Smooth muscle cell (in vitro differentiated cells): ENCODE results near the gene CTNNA3. TPM values are rescaled to one million over a fixed set of nuclear protein-coding genes. Genes with fewer than 3 reads are reported as not detected.

Source experiments
- DNase-seq: peaks from one replicate; lab custom pipeline; 2025; ENCODE audit not compliant: unreplicated experiment; lab: John Stamatoyannopoulos, UW
- H2AFZ ChIP-seq: fragments of 200-600 bp; sonication (generic); 2 replicates; pipeline ENCODE4 v1.6.0; 2016; ENCODE audit warnings: antibody characterized with exemption, low read depth, mild to moderate bottlenecking
- H3F3A ChIP-seq: fragments of 200-600 bp; sonication (generic); 2 replicates; pipeline ENCODE4 v1.6.0; 2017; ENCODE audit warnings: antibody characterized with exemption, low read depth
- H3K27ac ChIP-seq: fragments of 200-600 bp; sonication (generic); 2 replicates; pipeline ENCODE4 v1.5.1; 2016; ENCODE audit warnings: low read depth, mild to moderate bottlenecking
- H3K27me3 ChIP-seq: fragments of 200-600 bp; sonication (generic); 2 replicates; pipeline ENCODE4 v1.6.1; 2016; ENCODE audit warnings: low read depth, mild to moderate bottlenecking
- H3K36me3 ChIP-seq: fragments of 200-600 bp; sonication (generic); 2 replicates; pipeline ENCODE4 v1.5.1; 2016; ENCODE audit warnings: low read depth
- H3K4me1 ChIP-seq: fragments of 200-600 bp; sonication (generic); 2 replicates; pipeline ENCODE4 v1.5.1; 2016; ENCODE audit warnings: low read depth
- H3K4me2 ChIP-seq: fragments of 200-600 bp; sonication (generic); 2 replicates; pipeline ENCODE4 v1.6.0; 2016; ENCODE audit warnings: mild to moderate bottlenecking
- H3K4me3 ChIP-seq: fragments of 200-600 bp; sonication (generic); 2 replicates; pipeline ENCODE4 v1.5.1; 2016; ENCODE audit warnings: mild to moderate bottlenecking
- H3K79me2 ChIP-seq: fragments of 200-600 bp; sonication (generic); 2 replicates; pipeline ENCODE4 v1.6.0; 2016; ENCODE audit warnings: low read depth, mild to moderate bottlenecking
- H3K9ac ChIP-seq: fragments of 200-600 bp; sonication (generic); 2 replicates; pipeline ENCODE4 v1.6.0; 2016; ENCODE audit warnings: low read depth
- H3K9me3 ChIP-seq: fragments of 200-600 bp; sonication (generic); replicated peaks from 2 replicates; pipeline ENCODE4 v1.5.1; 2016; ENCODE audit warnings: low read depth
- H4K20me1 ChIP-seq: fragments of 200-600 bp; sonication (generic); 2 replicates; pipeline ENCODE4 v1.6.0; 2016; ENCODE audit warnings: low read depth
- WGBS: methylation state at CpG from one replicate; pipeline ENCODE4 v1.1.7; 2016; ENCODE audit warnings: low lambda C conversion rate; 5-methylcytosine and 5-hydroxymethylcytosine counted together
- polyA plus RNA-seq: library from polyadenylated mRNA; unstranded; fragments of >200 nt; fragmentation: Nextera tagmentation; extraction: Ambion mirVana; gene quantifications from 2 replicates; pipeline ENCODE4 v1.2.1, GENCODE V29; 2016
- total RNA-seq: library from RNA; depleted of rRNA; stranded (reverse); fragments of >200 nt; gene quantifications from 2 replicates; pipeline ENCODE4 v1.2.3, GENCODE V29; 2014
- TF ChIP-seq, protein P1 (sequence below): fragments of 200-600 bp; sonication (generic); IDR thresholded peaks from 2 replicates; pipeline ENCODE4 v1.5.1; 2017; ENCODE audit warnings: borderline replicate concordance, mild to moderate bottlenecking, antibody characterized with exemption; ENCODE audit not compliant: insufficient read depth, poor library complexity, severe bottlenecking

The CTNNA3 gene
- total and polyA plus RNA-seq, 2 experiments from 2014 or later: 1.3 TPM; not detected in 1

GRCh38 chr10:66295602-66296001, 1400.4 kb downstream of the CTNNA3 start:
- Histone ChIP-seq H3K79me2 (no peaks in the 10 kb centered on the region), H4K20me1 (no peaks in the 10 kb centered on the region), H3K4me1 (no peaks in the 10 kb centered on the region), H3K9ac (no peak overlapping the region), H3K4me3 (no peak overlapping the region), H3K9me3 (no peaks in the 10 kb centered on the region), H3K27ac (no peak overlapping the region), H3K36me3 (no peaks in the 10 kb centered on the region), H3K4me2 (no peak overlapping the region), H2AFZ (no peak overlapping the region), H3F3A (no peaks in the 10 kb centered on the region), H3K27me3 (no peaks in the 10 kb centered on the region)
- WGBS: 44% methylated on average over 3 of the region's 3 CpGs
- TF ChIP-seq, protein P1, sequence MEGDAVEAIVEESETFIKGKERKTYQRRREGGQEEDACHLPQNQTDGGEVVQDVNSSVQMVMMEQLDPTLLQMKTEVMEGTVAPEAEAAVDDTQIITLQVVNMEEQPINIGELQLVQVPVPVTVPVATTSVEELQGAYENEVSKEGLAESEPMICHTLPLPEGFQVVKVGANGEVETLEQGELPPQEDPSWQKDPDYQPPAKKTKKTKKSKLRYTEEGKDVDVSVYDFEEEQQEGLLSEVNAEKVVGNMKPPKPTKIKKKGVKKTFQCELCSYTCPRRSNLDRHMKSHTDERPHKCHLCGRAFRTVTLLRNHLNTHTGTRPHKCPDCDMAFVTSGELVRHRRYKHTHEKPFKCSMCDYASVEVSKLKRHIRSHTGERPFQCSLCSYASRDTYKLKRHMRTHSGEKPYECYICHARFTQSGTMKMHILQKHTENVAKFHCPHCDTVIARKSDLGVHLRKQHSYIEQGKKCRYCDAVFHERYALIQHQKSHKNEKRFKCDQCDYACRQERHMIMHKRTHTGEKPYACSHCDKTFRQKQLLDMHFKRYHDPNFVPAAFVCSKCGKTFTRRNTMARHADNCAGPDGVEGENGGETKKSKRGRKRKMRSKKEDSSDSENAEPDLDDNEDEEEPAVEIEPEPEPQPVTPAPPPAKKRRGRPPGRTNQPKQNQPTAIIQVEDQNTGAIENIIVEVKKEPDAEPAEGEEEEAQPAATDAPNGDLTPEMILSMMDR: no peak
- DNase-seq: no peak

DNA sequence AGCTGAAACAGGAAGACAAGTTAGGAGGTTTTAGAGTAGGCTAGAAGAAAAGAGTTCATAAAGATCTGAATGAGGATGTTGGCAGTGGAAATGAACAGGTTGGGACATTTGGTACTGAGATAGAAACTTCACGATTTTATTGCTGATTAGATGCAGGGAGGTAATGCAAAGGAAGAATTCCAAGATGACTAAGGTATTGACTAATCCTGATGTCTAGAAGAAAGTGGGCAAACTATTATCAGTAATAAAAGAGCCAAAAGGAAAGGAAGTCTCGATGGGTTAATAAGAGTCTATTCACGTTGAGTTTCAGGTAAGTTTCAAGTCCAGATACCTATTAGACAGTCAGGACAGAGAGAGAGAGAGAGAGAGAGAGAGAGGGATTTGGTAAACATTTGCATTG, 1401.5 kb downstream of the CTNNA3 start:
- Histone ChIP-seq H3K4me3 (no peak overlapping the region), H3K36me3 (no peaks in the 10 kb centered on the region), H3K9me3 (no peaks in the 10 kb centered on the region), H2AFZ (no peak overlapping the region), H3K9ac (no peak overlapping the region), H3K27me3 (no peaks in the 10 kb centered on the region), H3K4me2 (no peak overlapping the region), H4K20me1 (no peaks in the 10 kb centered on the region), H3K4me1 (no peaks in the 10 kb centered on the region), H3K79me2 (no peaks in the 10 kb centered on the region), H3F3A (no peaks in the 10 kb centered on the region), H3K27ac (no peak overlapping the region)
- TF ChIP-seq, protein P1: no peak
- no peak for DNase-seq
- WGBS: 94% methylated on average over 3 of the region's 3 CpGs

DNA sequence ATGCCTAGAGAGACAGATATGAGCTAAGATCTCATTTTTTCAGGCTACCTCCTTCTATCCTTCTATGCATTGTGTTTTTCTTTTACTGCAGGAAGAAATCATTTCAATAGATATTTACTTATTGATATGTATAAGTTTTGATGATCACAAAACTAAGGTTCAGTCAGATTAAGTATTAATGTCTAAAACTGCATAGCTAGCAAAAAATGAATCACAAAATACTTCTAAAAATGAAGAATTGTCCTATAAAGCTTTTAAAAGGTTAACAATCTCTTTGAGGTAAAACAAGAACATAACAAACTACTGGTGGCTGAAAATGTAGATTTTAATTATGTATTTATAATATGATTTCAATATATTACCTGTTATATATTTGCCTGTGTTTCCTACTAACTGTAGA, 1403.1 kb downstream of the CTNNA3 start:
- no peak overlapping the region for H2AFZ ChIP-seq
- H3K4me2 ChIP-seq: no peak overlapping the region
- H3K27me3 ChIP-seq: no peaks in the 10 kb centered on the region
- H4K20me1 ChIP-seq: no peaks in the 10 kb centered on the region
- no peaks in the 10 kb centered on the region for H3K36me3 ChIP-seq
- no peak overlapping the region for H3K4me3 ChIP-seq
- TF ChIP-seq, protein P1: no peak
- no peak overlapping the region for H3K9ac ChIP-seq
- H3K27ac ChIP-seq: no peak overlapping the region
- H3K79me2 ChIP-seq: no peaks in the 10 kb centered on the region
- H3K9me3 ChIP-seq: no peaks in the 10 kb centered on the region
- no peaks in the 10 kb centered on the region for H3F3A ChIP-seq
- H3K4me1 ChIP-seq: no peaks in the 10 kb centered on the region
- DNase-seq: no peak

DNA sequence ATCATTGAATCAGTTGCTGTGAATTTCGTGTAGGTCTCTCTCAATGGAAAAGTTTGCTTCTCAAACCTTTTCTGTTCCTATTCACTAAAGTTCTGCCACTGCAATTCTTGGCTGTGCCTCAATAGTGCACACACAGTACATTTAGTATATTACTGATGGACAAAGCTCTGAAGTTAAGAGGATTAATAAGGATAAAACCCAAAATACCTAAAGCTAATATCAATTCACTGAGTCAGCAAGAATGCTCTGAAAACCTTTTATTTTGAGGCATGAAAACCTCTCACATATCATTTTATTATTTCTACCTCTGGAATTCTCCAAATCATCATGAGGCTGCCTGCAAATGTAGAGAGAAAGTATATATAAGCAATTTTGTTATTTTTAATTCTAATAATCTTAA, 1403.5 kb downstream of the CTNNA3 start:
- Histone ChIP-seq H2AFZ (no peak overlapping the region), H3K4me2 (no peak overlapping the region), H3K79me2 (no peaks in the 10 kb centered on the region), H3K36me3 (no peaks in the 10 kb centered on the region), H3K9ac (no peak overlapping the region), H3K27me3 (no peaks in the 10 kb centered on the region), H3K27ac (no peak overlapping the region), H3K4me1 (no peaks in the 10 kb centered on the region), H3K4me3 (no peak overlapping the region), H4K20me1 (no peaks in the 10 kb centered on the region), H3K9me3 (no peaks in the 10 kb centered on the region), H3F3A (no peaks in the 10 kb centered on the region)
- TF ChIP-seq, protein P1: no peak
- DNase-seq: no peak
- 84% methylated on average over 1 of the region's 1 CpG for WGBS
